ENCODE measurements around the gene IL1A. TPM values are rescaled to one million over a fixed set of nuclear protein-coding genes. Genes with fewer than 3 reads are reported as not detected.

Gene IL1A
- total RNA-seq, 4 donors from 2014 or later, result 0.13 TPM; not detected in 3

- no peak overlapping the region for H3K4me3 ChIP-seq
- H3K27ac ChIP-seq (replicated peaks in 1 of 4), result no peak overlapping the region
- DNase-seq (ENCODE audit: extremely low spot score), result no peak
- no peaks in the 10 kb centered on the region for H3K9me3 ChIP-seq
- H3K36me3 ChIP-seq, result no peaks in the 10 kb centered on the region
- no peaks in the 10 kb centered on the region for H3K27me3 ChIP-seq
- TF ChIP-seq CTCF (IDR thresholded peaks at IDR 0.05), result no peak
- no peak for TF ChIP-seq POLR2AphosphoS5 (IDR thresholded peaks at IDR 0.05)
- no peak for TF ChIP-seq POLR2A (IDR thresholded peaks at IDR 0.05; ENCODE audit: low read depth)
- no peak for TF ChIP-seq EP300 (IDR thresholded peaks at IDR 0.05)
- H3K4me1 ChIP-seq, result peaks cover 0 to 15% (median 10%) of the 10 kb centered on the region in 4 donors
- 89% methylated on average over 3 of the region's 3 CpGs for WGBS
- intact Hi-C loops (cut with DNase I), result no loop called here
Observed at GRCh38 chr2:112828251-112828691, 44.0 kb upstream of the IL1A start.

GRCh38 chr2:112827604-112828185 is 43.4 kb upstream of the IL1A start:
- Histone ChIP-seq H3K27me3 (no peaks in the 10 kb centered on the region), H3K36me3 (no peaks in the 10 kb centered on the region), H3K27ac (replicated peaks in 1 of 4) (no peak overlapping the region), H3K4me1 (peaks cover 0 to 15% (median 10%) of the 10 kb centered on the region in 4 donors), H3K9me3 (no peaks in the 10 kb centered on the region), H3K4me3 (no peak overlapping the region)
- intact Hi-C loops (cut with DNase I), result no loop called here
- no peak for DNase-seq (ENCODE audit: extremely low spot score)
- WGBS, result 80% methylated on average over 6 of the region's 6 CpGs
- TF ChIP-seq EP300 (IDR thresholded peaks at IDR 0.05) (no peak), POLR2AphosphoS5 (IDR thresholded peaks at IDR 0.05) (no peak), CTCF (IDR thresholded peaks at IDR 0.05) (no peak), POLR2A (IDR thresholded peaks at IDR 0.05; ENCODE audit: low read depth) (no peak)

DNA sequence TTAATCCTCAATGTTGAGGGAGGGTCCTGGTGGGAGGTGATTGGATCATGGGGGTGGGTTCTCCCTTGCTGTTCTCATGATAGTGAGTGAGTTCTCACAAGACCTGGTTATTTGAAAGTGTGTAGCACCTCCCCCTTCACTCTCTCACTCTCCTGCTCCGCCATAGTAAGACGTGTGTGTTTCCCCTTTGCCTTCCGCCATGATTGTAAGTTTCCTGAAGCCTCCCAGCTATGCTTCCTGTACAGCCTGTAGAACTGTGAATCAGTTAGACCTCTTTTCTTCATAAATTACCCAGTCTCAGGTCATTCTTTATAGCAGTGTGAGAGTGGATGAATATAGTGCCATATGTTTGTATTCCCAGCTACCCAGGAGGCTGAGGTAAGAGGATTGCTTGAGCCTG is 42.7 kb upstream of the IL1A start:
- 63% methylated on average over 3 of the region's 3 CpGs for WGBS
- H3K27me3 ChIP-seq, result no peaks in the 10 kb centered on the region
- no peak overlapping the region for H3K27ac ChIP-seq (replicated peaks in 1 of 4)
- H3K36me3 ChIP-seq, result no peaks in the 10 kb centered on the region
- intact Hi-C loops (cut with DNase I), result no loop called here
- TF ChIP-seq CTCF (IDR thresholded peaks at IDR 0.05), result no peak
- no peak for TF ChIP-seq POLR2AphosphoS5 (IDR thresholded peaks at IDR 0.05)
- TF ChIP-seq POLR2A (IDR thresholded peaks at IDR 0.05; ENCODE audit: low read depth), result no peak
- no peak for TF ChIP-seq EP300 (IDR thresholded peaks at IDR 0.05)
- no peak overlapping the region for H3K4me3 ChIP-seq
- no peaks in the 10 kb centered on the region for H3K9me3 ChIP-seq
- DNase-seq (ENCODE audit: extremely low spot score), result no peak
- peaks cover 0 to 15% (median 10%) of the 10 kb centered on the region in 4 donors for H3K4me1 ChIP-seq

DNA sequence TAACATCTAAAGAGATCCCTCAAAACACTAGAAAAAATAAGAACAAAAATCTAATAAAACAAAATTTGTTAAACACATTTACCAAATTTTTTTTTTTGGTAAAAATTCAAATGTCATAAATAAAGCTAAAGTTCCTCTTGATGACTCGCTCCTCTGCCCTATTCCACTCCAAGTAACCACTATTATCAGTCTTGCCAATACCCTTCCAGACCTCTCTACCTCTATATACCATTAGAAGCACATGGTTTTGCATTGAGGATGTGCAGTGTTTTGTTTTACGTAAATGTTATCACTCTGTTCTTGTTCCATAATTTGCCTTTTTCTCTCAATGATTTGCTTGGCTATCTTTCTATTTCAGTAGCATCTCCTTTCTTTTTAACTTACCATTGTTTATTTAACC is 41.4 kb upstream of the IL1A start:
- Histone ChIP-seq H3K4me3 (no peak overlapping the region), H3K4me1 (peaks cover 0 to 11% (median 9%) of the 10 kb centered on the region in 4 donors), H3K27ac (replicated peaks in 1 of 4) (no peak overlapping the region), H3K9me3 (no peaks in the 10 kb centered on the region), H3K27me3 (no peaks in the 10 kb centered on the region), H3K36me3 (no peaks in the 10 kb centered on the region)
- TF ChIP-seq POLR2A (IDR thresholded peaks at IDR 0.05; ENCODE audit: low read depth) (no peak), EP300 (IDR thresholded peaks at IDR 0.05) (no peak), POLR2AphosphoS5 (IDR thresholded peaks at IDR 0.05) (no peak), CTCF (IDR thresholded peaks at IDR 0.05) (no peak)
- intact Hi-C loops (cut with DNase I), result no loop called here
- WGBS, result 94% methylated on average over 2 of the region's 2 CpGs
- no peak for DNase-seq (ENCODE audit: extremely low spot score)

DNA sequence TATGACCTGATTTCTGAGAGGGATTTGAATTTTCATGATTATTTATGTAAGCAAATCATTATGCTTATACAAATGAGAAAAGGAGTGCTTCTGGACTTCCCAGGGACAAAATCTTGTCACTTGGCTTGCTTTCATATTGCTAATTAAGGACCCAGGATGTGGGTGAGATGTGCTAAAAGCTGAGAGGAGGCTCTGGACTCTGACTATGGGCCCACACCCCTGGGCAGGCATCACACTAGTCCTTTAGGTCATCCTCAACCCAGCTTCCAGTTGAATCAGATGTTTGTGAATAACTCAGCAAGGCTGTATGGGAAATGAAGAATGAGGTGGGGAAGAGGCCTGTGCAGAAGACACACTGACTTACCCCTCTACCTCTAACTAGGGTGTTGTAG is 40.4 kb upstream of the IL1A start:
- peaks cover 0 to 11% (median 9%) of the 10 kb centered on the region in 4 donors for H3K4me1 ChIP-seq
- H3K4me3 ChIP-seq, result no peak overlapping the region
- intact Hi-C loops (cut with DNase I), result no loop called here
- H3K9me3 ChIP-seq, result no peaks in the 10 kb centered on the region
- TF ChIP-seq EP300 (IDR thresholded peaks at IDR 0.05) (no peak), POLR2A (IDR thresholded peaks at IDR 0.05; ENCODE audit: low read depth) (no peak), POLR2AphosphoS5 (IDR thresholded peaks at IDR 0.05) (no peak), CTCF (IDR thresholded peaks at IDR 0.05) (no peak)
- no peak for DNase-seq (ENCODE audit: extremely low spot score)
- H3K27me3 ChIP-seq, result no peaks in the 10 kb centered on the region
- no peak overlapping the region for H3K27ac ChIP-seq (replicated peaks in 1 of 4)
- H3K36me3 ChIP-seq, result no peaks in the 10 kb centered on the region

Data from esophagus muscularis mucosa (tissue), 4 donors.